Epithelial cell of proximal tubule (primary cell): ENCODE measurements around the gene SLC4A4. TPM values are rescaled to one million over a fixed set of nuclear protein-coding genes. Genes with fewer than 3 reads are reported as not detected.
A peak's percentile ranks its signal among the peaks of the same experiment; 100 is the strongest.

Experiments used
- DNase-seq: peaks from one replicate; pipeline ENCODE4 v3.0.0-alpha.2; 2011; ENCODE audit warnings: low read depth
- H3K4me3 ChIP-seq: 2 replicates; pipeline ENCODE4 v1.5.1; 2011; ENCODE audit warnings: low read depth, mild to moderate bottlenecking, low read length
- CTCF ChIP-seq: conservative IDR thresholded peaks from 2 replicates; pipeline ENCODE4 v1.5.1; 2012; ENCODE audit warnings: low read depth, mild to moderate bottlenecking, low read length
- total RNA-seq: library from RNA; depleted of rRNA; stranded (reverse); fragments of >200 nt; gene quantifications from 2 replicates; pipeline ENCODE4 v1.2.3, GENCODE V29; 2015

SLC4A4 gene
- total RNA-seq, 1 donor from 2014 or later: 5.6 TPM

DNA sequence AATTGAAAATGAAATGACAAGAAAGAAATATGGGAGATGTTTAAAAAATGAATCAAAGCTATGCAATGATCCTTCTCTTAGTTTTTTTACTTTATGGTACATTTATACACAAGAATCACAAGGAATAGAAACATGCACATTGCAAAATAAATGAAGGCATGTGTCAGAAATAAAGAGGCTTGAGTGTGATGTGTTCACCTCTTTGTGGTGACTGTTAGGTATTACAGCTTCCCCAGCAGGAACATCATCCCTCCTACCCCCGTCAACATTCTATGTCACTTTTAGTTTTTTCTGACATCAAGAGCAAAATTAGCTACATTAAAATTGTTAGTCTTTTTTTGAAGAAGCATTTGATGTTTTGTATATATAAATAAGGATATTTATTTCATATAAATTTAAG lies 214.8 kb downstream of the SLC4A4 start:
- TF ChIP-seq CTCF: peak; percentile 70

DNA sequence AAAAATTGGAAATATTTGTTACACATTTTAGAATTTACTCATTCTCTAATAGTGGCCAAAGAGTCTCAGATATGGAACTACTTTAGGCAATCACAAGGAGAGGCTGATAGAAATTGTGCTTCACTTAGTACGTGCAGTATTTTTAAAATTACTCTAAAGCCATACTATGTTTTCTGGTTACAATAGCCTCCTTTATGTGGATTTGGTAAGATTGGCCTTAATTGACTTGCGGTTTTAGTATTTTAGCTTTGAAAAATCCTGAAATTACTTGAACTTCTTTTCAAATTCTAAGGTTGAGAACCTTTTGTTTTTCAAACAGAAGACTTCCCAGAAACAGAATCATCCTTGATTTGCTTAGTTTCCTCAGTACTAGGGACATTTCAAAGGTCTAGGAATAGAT lies 215.2 kb downstream of the SLC4A4 start:
- TF ChIP-seq CTCF: no peak
- no peak overlapping the region for H3K4me3 ChIP-seq
- DNase-seq: no peak

More for the DNA sequence above, 214.8 kb downstream of the SLC4A4 start:
- H3K4me3 ChIP-seq: no peak overlapping the region
- no peak for DNase-seq

DNA sequence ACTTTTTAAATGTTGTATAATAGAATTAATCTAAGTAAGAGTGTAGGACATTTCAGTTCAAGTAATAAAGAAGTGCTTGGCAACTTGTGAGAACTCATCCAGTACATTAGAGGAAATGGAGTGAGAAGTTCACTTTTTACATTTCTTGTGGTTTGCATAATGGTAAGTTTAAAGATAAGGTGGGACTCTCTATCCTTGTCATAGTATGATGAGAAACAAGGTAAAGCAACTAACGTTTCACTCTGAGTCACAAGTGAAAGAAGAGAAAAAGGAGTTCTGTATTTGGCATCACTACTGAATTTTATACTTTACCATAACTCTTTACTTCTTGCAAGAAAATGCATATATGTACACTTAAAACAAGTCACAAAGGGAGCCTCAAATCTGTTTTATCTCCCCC lies 219.4 kb downstream of the SLC4A4 start:
- H3K4me3 ChIP-seq: no peak overlapping the region
- TF ChIP-seq CTCF: no peak
- no peak for DNase-seq

DNA sequence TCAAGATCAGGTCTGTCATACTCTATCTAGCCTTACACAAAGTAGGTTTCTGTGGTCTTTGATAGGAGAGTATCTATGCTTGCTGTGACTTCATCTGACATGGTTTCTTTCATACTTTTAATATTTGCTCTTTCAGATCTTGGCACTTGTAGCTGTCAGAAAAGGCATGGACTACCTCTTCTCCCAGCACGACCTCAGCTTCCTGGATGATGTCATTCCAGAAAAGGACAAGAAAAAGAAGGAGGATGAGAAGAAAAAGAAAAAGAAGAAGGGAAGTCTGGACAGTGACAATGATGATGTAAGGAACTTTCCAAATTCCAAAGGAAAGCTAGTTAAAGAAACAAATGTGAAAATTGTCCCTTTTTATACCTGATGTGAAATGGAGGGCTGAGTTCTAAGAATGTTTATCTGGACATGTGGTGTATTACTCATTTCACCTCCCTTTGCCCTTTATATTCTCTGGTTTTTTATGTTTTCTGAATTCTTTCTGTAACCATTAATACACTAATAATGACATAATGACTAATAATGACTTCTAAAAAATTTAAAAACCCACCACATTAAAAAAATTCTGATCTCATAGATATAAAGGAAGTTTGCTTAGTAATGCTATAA lies 221.2 kb downstream of the SLC4A4 start:
- H3K4me3 ChIP-seq: no peak overlapping the region
- peak; percentile 15 for DNase-seq
- no peak for TF ChIP-seq CTCF

GRCh38 chr4:71564775-71565174 lies 226.0 kb downstream of the SLC4A4 start:
- no peak for DNase-seq
- TF ChIP-seq CTCF: no peak

DNA sequence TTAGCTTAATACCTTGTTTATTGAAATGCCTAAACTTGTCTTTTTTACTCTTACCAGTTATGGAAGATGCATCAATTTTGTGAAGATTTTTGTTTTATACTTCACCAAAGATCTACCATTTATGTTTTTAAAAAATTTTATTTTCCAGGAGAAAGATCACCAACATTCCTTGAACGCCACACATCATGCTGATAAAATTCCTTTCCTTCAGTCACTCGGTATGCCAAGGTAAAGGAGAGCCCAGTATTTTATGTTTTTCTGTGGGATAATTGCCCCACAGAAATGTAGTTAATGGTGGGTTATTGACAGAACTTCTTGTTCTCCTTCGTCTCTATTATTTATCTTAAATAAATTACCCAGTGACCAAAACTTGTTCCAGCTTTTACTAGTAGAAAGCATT lies 228.0 kb downstream of the SLC4A4 start:
- TF ChIP-seq CTCF: no peak
- no peak overlapping the region for H3K4me3 ChIP-seq
- DNase-seq: no peak

More at GRCh38 chr4:71564775-71565174, 226.0 kb downstream of the SLC4A4 start:
- H3K4me3 ChIP-seq: no peak overlapping the region

GRCh38 chr4:71568131-71568530 lies 229.3 kb downstream of the SLC4A4 start:
- no peak overlapping the region for H3K4me3 ChIP-seq
- no peak for DNase-seq
- TF ChIP-seq CTCF: no peak
